HPDE6-E6E7 (cell line): Measurements from ENCODE around the gene TMEM266.
"Not testable (repeated sequence)": the region's sequence is repeated elsewhere in the genome, so short reads cannot be mapped to it uniquely, and the experiment has no call there.

Experiments used
- DNase-seq: peaks from one replicate; pipeline ENCODE4 v3.0.0; 2011; ENCODE audit warnings: missing footprints; ENCODE audit errors: extremely low spot score

The TMEM266 gene, protein sequence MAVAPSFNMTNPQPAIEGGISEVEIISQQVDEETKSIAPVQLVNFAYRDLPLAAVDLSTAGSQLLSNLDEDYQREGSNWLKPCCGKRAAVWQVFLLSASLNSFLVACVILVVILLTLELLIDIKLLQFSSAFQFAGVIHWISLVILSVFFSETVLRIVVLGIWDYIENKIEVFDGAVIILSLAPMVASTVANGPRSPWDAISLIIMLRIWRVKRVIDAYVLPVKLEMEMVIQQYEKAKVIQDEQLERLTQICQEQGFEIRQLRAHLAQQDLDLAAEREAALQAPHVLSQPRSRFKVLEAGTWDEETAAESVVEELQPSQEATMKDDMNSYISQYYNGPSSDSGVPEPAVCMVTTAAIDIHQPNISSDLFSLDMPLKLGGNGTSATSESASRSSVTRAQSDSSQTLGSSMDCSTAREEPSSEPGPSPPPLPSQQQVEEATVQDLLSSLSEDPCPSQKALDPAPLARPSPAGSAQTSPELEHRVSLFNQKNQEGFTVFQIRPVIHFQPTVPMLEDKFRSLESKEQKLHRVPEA

DNA sequence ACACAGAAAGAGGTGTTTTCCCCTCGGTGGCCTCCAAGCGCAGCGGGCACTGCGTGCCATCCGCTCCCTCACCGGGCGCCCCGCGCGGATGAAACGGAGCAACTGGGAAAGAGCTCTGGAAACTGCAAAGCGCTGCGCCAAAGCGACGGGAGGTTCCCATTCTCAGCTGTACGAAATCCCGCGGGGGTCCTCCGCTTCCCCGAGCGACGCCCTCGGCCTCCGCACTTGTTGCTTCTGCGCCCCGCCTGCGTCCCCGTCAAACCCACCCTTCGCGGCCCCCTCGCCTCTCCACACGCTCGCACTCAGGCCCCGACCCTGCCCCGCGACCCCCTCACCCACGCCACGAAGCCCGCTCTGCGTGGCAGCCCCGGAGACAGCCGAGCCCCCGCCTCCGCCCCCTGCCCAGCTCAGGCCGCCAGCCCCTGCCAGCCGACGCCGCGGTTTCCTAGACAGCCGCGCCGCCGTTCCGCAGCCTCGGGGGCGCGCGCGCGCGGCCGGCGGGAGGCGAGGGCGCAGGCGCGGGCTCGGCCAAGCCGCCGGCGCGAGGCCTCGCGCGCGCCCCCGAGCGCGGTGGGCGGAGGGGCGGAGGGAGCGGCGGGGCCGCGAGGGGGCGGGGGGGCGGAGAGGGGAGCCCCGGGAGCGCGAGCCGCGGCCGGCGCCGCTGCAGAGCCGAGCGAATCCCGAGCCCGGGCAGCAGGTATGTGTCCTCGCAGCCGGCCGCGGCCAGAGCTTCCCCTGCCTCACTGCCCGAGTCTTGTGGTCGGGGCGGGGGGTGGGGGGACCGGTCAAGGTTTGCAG, at the start of gene TMEM266:
TSS of gene TMEM266 (plus strand) at position 666 of the 798 bp plus-strand sequence. CDS start 74,279 bp downstream, outside the sequence.
- DNase-seq = peak; percentile 41

GRCh38 chr15:76010613-76011012, 49.2 kb upstream of the TMEM266 start:
- DNase-seq = no peak

- no peak for DNase-seq
These were observed 47.9 kb upstream of the TMEM266 start, which contains the start of gene NRG4 for GRCh38 chr15:76011627-76012551. Gene NRG4 (minus strand): TSS chr15:76012424. CDS start chr15:76011230, 1,194 bp downstream.

GRCh38 chr15:76013470-76013869, 46.3 kb upstream of the TMEM266 start:
- not testable (repeated sequence) for DNase-seq

DNA sequence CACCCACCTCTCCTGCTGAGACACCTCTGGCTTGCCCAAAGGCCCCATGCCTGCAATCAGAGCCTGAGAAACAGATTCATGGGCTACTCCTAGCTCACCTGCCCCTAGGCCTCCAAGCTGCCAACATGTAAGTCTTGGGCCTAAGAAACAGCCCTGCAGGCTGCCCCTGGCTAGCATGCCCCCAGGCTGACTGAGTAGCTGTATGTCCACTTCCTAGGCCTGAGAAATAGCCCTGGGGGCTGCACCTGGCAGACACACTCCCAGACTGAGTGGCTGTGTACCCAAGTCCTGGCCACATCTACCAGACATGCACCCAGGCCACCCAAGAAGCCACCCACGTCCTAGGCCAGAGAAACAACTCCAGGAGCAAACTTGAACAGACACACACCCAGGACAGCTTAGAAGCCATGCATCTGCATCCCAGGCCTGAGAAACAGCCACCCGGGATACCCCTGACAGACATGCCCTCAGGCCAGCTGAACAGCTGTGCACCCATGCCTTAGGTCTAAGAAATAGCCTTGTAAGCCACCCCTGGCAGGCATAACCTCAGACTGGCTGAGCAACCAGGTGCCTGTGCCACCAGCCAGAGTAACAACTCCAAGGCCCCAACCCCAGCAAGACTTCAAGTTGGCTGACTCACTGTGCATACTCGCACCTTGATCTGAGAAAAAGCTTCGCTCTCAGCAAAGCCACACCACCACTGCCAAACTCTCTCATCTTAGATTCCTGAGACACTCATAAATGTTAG, 35.6 kb upstream of the TMEM266 start:
- no peak for DNase-seq

DNA sequence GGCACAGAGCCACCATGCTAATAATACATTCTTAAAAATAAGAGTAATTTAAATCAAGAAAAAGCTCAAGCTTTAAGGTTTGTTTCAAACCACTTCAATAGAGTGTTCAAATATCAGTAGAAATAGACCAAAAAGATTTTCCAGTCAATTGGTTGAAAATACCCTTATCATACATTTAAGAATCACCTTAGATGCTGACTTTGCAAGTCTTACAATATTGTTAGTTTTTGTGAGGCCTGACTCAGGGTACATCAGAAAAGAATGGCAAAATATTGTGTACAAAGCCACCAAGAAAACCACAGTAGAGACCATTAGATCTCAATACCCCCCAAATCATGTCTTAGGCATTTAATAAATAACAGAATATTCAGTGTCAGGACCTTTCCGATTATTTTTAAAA, 27.7 kb upstream of the TMEM266 start:
- DNase-seq = no peak

- no peak for DNase-seq
These were observed 26.3 kb upstream of the TMEM266 start for GRCh38 chr15:76033438-76033837.

- no peak for DNase-seq
These were observed 25.7 kb upstream of the TMEM266 start for GRCh38 chr15:76034111-76034510.

DNA sequence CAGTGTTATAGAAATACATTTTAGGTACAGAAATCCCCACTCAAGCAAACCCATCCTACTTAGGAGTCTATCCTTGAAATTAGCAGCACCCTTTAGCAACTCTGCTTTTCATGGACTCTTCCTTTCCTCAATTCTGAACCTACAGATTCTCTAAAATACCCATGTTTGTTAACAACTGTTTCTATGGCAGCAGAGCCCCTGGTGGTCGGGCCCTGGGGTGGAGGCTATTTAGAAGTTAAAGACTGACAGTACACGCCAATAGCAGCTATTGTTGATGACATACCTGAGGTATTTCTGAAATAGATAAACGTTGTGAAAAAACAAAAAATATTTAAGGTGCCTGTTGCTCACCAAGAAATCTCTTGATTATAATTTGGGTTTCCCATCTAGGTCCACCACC, 24.2 kb upstream of the TMEM266 start:
- DNase-seq = no peak

DNA sequence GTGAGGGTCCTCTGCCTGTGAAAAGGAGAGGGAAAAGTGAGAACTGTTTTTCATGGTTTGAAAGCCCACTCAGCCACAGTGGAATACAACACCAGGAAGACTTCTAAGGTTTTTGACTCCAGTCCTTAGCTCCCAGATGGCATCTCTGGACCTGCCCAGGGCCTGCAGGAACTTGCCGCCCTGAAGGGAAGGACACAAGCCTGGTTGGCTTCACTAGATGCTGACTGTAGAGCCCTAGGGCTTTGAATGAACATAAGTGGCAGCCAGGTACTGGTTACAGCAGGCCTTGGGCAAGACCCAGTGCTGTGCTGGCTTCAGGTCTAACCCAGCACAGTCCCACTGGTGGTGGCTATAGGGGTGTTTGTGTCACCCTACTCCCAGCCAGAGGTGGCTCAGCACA, 21.3 kb upstream of the TMEM266 start:
- DNase-seq = no peak

DNA sequence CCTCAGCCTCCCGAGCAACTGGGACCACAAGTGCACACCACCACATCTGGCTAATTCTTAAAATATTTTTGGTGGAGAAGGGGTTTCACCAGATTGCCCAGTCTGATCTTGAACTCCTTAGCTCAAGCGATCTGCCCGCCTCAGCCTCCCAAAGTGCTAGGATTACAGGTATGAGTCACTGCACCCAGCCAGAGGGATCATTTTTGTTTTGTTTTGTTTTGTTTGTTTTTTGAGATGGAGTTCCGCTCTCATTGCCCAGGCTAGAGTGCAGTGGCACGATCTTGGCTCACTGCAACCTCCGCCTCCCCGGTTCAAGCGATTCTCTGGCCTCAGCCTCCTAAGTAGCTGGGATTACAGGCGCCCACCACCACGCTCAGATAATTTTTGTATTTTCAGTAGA, 5.6 kb upstream of the TMEM266 start:
- not testable (repeated sequence) for DNase-seq

GRCh38 chr15:76056931-76057330, 2.9 kb upstream of the TMEM266 start:
- DNase-seq = peak; percentile 50

DNA sequence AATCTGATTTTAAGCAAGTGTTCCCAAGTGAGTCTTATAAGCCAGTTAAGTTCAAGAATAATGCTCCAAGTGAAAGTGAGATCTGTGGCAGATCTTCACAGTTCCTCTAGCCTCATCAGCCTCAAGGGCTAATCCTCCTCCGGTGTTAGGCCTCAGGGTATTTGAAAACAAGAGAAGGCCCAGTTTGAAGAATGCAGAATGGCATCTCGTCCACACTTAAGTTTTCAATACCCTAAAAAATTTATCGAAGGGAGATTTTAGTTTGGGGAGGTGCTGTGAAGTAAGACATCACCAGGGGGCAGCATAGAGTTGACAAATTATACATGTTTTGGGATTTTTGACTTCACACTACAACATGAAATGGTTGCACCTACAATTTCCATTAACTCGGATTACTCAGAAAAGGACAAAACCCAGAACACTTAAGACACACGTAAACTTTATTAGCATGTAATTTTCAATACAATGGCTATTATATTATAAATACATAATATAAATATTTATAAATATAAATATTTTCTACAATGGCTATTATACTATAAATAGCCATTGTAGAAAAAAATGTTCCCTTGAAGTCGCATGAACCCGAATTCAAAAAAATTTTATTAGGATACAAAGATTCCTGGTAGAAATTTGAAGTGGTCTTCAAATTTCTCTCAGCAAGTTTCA, 2.3 kb upstream of the TMEM266 start:
- no peak for DNase-seq

- DNase-seq = no peak
These were observed 968 bp upstream of the TMEM266 start for GRCh38 chr15:76058714-76059319.

- no peak for DNase-seq
These were observed 569 bp downstream of the TMEM266 start for GRCh38 chr15:76060118-76060989.

GRCh38 chr15:76061700-76062099, 1.9 kb downstream of the TMEM266 start:
- no peak for DNase-seq

DNA sequence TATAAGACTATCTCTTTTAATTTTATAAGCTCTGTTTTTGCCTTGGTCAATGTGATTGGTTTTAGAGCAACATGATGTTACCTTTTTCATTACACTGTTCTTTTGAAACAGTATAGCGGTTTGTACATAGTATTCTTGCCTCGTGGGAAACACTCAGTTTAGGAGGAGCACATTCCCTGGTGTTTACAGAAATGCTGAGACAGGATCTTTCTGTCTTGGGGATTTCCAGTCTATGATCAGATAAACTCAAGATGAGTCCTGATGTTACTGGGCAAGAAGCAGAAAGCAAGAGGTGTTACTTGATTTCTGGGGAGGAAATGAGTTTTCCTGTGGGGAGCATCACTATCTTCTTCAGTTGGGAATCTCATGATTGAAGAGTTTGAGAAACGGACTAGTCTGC, 2.5 kb downstream of the TMEM266 start:
- DNase-seq = no peak

GRCh38 chr15:76064375-76064774, 4.6 kb downstream of the TMEM266 start:
- DNase-seq = no peak

GRCh38 chr15:76065245-76065644, 5.5 kb downstream of the TMEM266 start:
- no peak for DNase-seq
